ENCODE data around the gene SLC25A13. TPM values are rescaled to one million over a fixed set of nuclear protein-coding genes. Genes with fewer than 3 reads are reported as not detected.
A peak's percentile ranks its signal among the peaks of the same experiment; 100 is the strongest.

SLC25A13 gene
- total RNA-seq, 1 experiment from 2014 or later = 80.1 TPM

GRCh38 chr7:96235281-96235680 lies 86.6 kb downstream of the SLC25A13 start:
- no peaks in the 10 kb centered on the region for H3K36me3 ChIP-seq (replicated peaks; ENCODE audit: control insufficient read depth, insufficient read depth, low read length)
- H3K27me3 ChIP-seq (ENCODE audit: control insufficient read depth, insufficient read depth, low read length) = no peaks in the 10 kb centered on the region
- H3K4me3 ChIP-seq (ENCODE audit: insufficient read depth, low read depth, low read length) = no peak overlapping the region
- DNase-seq = no peak

- no peak overlapping the region for H3K4me3 ChIP-seq (ENCODE audit: insufficient read depth, low read depth, low read length)
- H3K36me3 ChIP-seq (replicated peaks; ENCODE audit: control insufficient read depth, insufficient read depth, low read length) = no peaks in the 10 kb centered on the region
- no peak for DNase-seq
- no peaks in the 10 kb centered on the region for H3K27me3 ChIP-seq (ENCODE audit: control insufficient read depth, insufficient read depth, low read length)
Measured at GRCh38 chr7:96233528-96234154, 88.3 kb downstream of the SLC25A13 start.

GRCh38 chr7:96233084-96233483 lies 88.8 kb downstream of the SLC25A13 start:
- no peak overlapping the region for H3K4me3 ChIP-seq (ENCODE audit: insufficient read depth, low read depth, low read length)
- no peak for DNase-seq
- no peaks in the 10 kb centered on the region for H3K36me3 ChIP-seq (replicated peaks; ENCODE audit: control insufficient read depth, insufficient read depth, low read length)
- no peaks in the 10 kb centered on the region for H3K27me3 ChIP-seq (ENCODE audit: control insufficient read depth, insufficient read depth, low read length)

- no peak overlapping the region for H3K4me3 ChIP-seq (ENCODE audit: insufficient read depth, low read depth, low read length)
- H3K36me3 ChIP-seq (replicated peaks; ENCODE audit: control insufficient read depth, insufficient read depth, low read length) = no peaks in the 10 kb centered on the region
- H3K27me3 ChIP-seq (ENCODE audit: control insufficient read depth, insufficient read depth, low read length) = no peaks in the 10 kb centered on the region
- no peak for DNase-seq
Measured at GRCh38 chr7:96228760-96229159, 93.1 kb downstream of the SLC25A13 start.

- DNase-seq = no peak
- Histone ChIP-seq H3K4me3 (ENCODE audit: insufficient read depth, low read depth, low read length) (no peak overlapping the region), H3K27me3 (ENCODE audit: control insufficient read depth, insufficient read depth, low read length) (no peaks in the 10 kb centered on the region), H3K36me3 (replicated peaks; ENCODE audit: control insufficient read depth, insufficient read depth, low read length) (no peaks in the 10 kb centered on the region)
Measured at GRCh38 chr7:96225251-96225650, 96.6 kb downstream of the SLC25A13 start.

- peak; percentile 61 for DNase-seq
- Histone ChIP-seq H3K27me3 (ENCODE audit: control insufficient read depth, insufficient read depth, low read length) (no peaks in the 10 kb centered on the region), H3K36me3 (replicated peaks; ENCODE audit: control insufficient read depth, insufficient read depth, low read length) (no peaks in the 10 kb centered on the region), H3K4me3 (ENCODE audit: insufficient read depth, low read depth, low read length) (no peak overlapping the region)
Measured at GRCh38 chr7:96224685-96225084, 97.2 kb downstream of the SLC25A13 start.

- Histone ChIP-seq H3K4me3 (ENCODE audit: insufficient read depth, low read depth, low read length) (no peak overlapping the region), H3K27me3 (ENCODE audit: control insufficient read depth, insufficient read depth, low read length) (no peaks in the 10 kb centered on the region), H3K36me3 (replicated peaks; ENCODE audit: control insufficient read depth, insufficient read depth, low read length) (no peaks in the 10 kb centered on the region)
- no peak for DNase-seq
Measured at GRCh38 chr7:96224073-96224472, 97.8 kb downstream of the SLC25A13 start.

GRCh38 chr7:96221888-96222287 lies 100.0 kb downstream of the SLC25A13 start:
- Histone ChIP-seq H3K27me3 (ENCODE audit: control insufficient read depth, insufficient read depth, low read length) (no peaks in the 10 kb centered on the region), H3K36me3 (replicated peaks; ENCODE audit: control insufficient read depth, insufficient read depth, low read length) (no peaks in the 10 kb centered on the region), H3K4me3 (ENCODE audit: insufficient read depth, low read depth, low read length) (no peak overlapping the region)
- no peak for DNase-seq

- Histone ChIP-seq H3K4me3 (ENCODE audit: insufficient read depth, low read depth, low read length) (no peak overlapping the region), H3K36me3 (replicated peaks; ENCODE audit: control insufficient read depth, insufficient read depth, low read length) (no peaks in the 10 kb centered on the region), H3K27me3 (ENCODE audit: control insufficient read depth, insufficient read depth, low read length) (no peaks in the 10 kb centered on the region)
- DNase-seq = no peak
Measured at GRCh38 chr7:96219378-96220130, 102.3 kb downstream of the SLC25A13 start.

- no peak for DNase-seq
- Histone ChIP-seq H3K36me3 (replicated peaks; ENCODE audit: control insufficient read depth, insufficient read depth, low read length) (no peaks in the 10 kb centered on the region), H3K27me3 (ENCODE audit: control insufficient read depth, insufficient read depth, low read length) (no peaks in the 10 kb centered on the region), H3K4me3 (ENCODE audit: insufficient read depth, low read depth, low read length) (no peak overlapping the region)
Measured at GRCh38 chr7:96218664-96219243, 103.1 kb downstream of the SLC25A13 start.

GRCh38 chr7:96217147-96217546 lies 104.8 kb downstream of the SLC25A13 start:
- no peak for DNase-seq
- H3K4me3 ChIP-seq (ENCODE audit: insufficient read depth, low read depth, low read length) = no peak overlapping the region
- no peaks in the 10 kb centered on the region for H3K36me3 ChIP-seq (replicated peaks; ENCODE audit: control insufficient read depth, insufficient read depth, low read length)
- H3K27me3 ChIP-seq (ENCODE audit: control insufficient read depth, insufficient read depth, low read length) = no peaks in the 10 kb centered on the region

- no peaks in the 10 kb centered on the region for H3K27me3 ChIP-seq (ENCODE audit: control insufficient read depth, insufficient read depth, low read length)
- no peaks in the 10 kb centered on the region for H3K36me3 ChIP-seq (replicated peaks; ENCODE audit: control insufficient read depth, insufficient read depth, low read length)
- H3K4me3 ChIP-seq (ENCODE audit: insufficient read depth, low read depth, low read length) = no peak overlapping the region
- DNase-seq = no peak
Measured at GRCh38 chr7:96216373-96216772, 105.5 kb downstream of the SLC25A13 start.

- Histone ChIP-seq H3K27me3 (ENCODE audit: control insufficient read depth, insufficient read depth, low read length) (no peaks in the 10 kb centered on the region), H3K36me3 (replicated peaks; ENCODE audit: control insufficient read depth, insufficient read depth, low read length) (no peaks in the 10 kb centered on the region), H3K4me3 (ENCODE audit: insufficient read depth, low read depth, low read length) (no peak overlapping the region)
- DNase-seq = no peak
Measured at GRCh38 chr7:96212474-96212873, 109.4 kb downstream of the SLC25A13 start.

- Histone ChIP-seq H3K27me3 (ENCODE audit: control insufficient read depth, insufficient read depth, low read length) (no peaks in the 10 kb centered on the region), H3K36me3 (replicated peaks; ENCODE audit: control insufficient read depth, insufficient read depth, low read length) (no peaks in the 10 kb centered on the region), H3K4me3 (ENCODE audit: insufficient read depth, low read depth, low read length) (no peak overlapping the region)
- DNase-seq = no peak
Measured at GRCh38 chr7:96211954-96212353, 109.9 kb downstream of the SLC25A13 start.

- Histone ChIP-seq H3K4me3 (ENCODE audit: insufficient read depth, low read depth, low read length) (no peak overlapping the region), H3K36me3 (replicated peaks; ENCODE audit: control insufficient read depth, insufficient read depth, low read length) (no peaks in the 10 kb centered on the region), H3K27me3 (ENCODE audit: control insufficient read depth, insufficient read depth, low read length) (no peaks in the 10 kb centered on the region)
- DNase-seq = no peak
Measured at GRCh38 chr7:96205665-96206064, 116.2 kb downstream of the SLC25A13 start.
